CD4-positive, CD25-positive, alpha-beta regulatory T cell (primary cell): ENCODE data around the gene PPM1M. TPM values are rescaled to one million over a fixed set of nuclear protein-coding genes. Genes with fewer than 3 reads are reported as not detected.

Source experiments
- ATAC-seq, 2 donors: fragments of 150-1000 bp; cut with Tn5 transposase; one replicate each; pipeline ENCODE4 v1.10.0; 2021; ENCODE audit warnings: low read depth in 2 of 2, moderate number of reproducible peaks in 2 of 2, moderate library complexity in 1 of 2
- DNase-seq, 3 donors: peaks; one replicate each; pipeline versions ENCODE4 v3.0.0 to v3.0.0-alpha.2; 2012 to 2022; ENCODE audit warnings: mixed read lengths in 1 of 3
- H3K27ac ChIP-seq: one replicate; pipeline ENCODE4 v1.7.0; 2013; ENCODE audit warnings: mild to moderate bottlenecking, low read length; ENCODE audit not compliant: insufficient read depth, poor library complexity, severe bottlenecking
- H3K27me3 ChIP-seq: one replicate; pipeline ENCODE4 v1.7.0; 2013; ENCODE audit warnings: low read length; ENCODE audit not compliant: control insufficient read depth, insufficient read depth
- H3K36me3 ChIP-seq: one replicate; pipeline ENCODE4 v1.7.0; 2013; ENCODE audit warnings: mild to moderate bottlenecking, low read length, moderate library complexity; ENCODE audit not compliant: control insufficient read depth, insufficient read depth
- H3K4me1 ChIP-seq: 2 replicates; pipeline ENCODE4 v1.7.0; 2013; ENCODE audit warnings: mild to moderate bottlenecking, low read length; ENCODE audit not compliant: insufficient read depth, control insufficient read depth, poor library complexity, severe bottlenecking
- H3K4me3 ChIP-seq: one replicate; pipeline ENCODE4 v1.7.0; 2013; ENCODE audit warnings: low read depth, mild to moderate bottlenecking, low read length, moderate library complexity
- H3K9me3 ChIP-seq, 2 experiments: 1 replicate in 1 of 2; 2 replicates in 1 of 2; pipeline ENCODE4 v1.7.0; 2013; ENCODE audit warnings: low read length in 2 of 2, mild to moderate bottlenecking in 1 of 2, moderate library complexity in 1 of 2; ENCODE audit not compliant: control insufficient read depth in 2 of 2
- H3K27ac Mint-ChIP-seq, 3 donors: one replicate each; pipeline ENCODE4 v1.8.0; 2020 to 2022; ENCODE audit warnings: mild to moderate bottlenecking in 3 of 3, mixed read lengths in 3 of 3, moderate library complexity in 2 of 3
- H3K27me3 Mint-ChIP-seq: one replicate; pipeline ENCODE4 v1.8.0; 2022; ENCODE audit warnings: mild to moderate bottlenecking, mixed read lengths
- H3K36me3 Mint-ChIP-seq: one replicate; pipeline ENCODE4 v1.8.0; 2020; ENCODE audit warnings: mixed read lengths
- H3K4me1 Mint-ChIP-seq, 4 donors: one replicate each; pipeline ENCODE4 v1.8.0; 2020 to 2022; ENCODE audit warnings: mixed read lengths in 4 of 4, mild to moderate bottlenecking in 1 of 4
- H3K4me3 Mint-ChIP-seq, 4 donors: one replicate each; pipeline ENCODE4 v1.8.0; 2020 to 2022; ENCODE audit warnings: mild to moderate bottlenecking in 4 of 4, mixed read lengths in 4 of 4, moderate library complexity in 3 of 4
- H3K9me3 Mint-ChIP-seq, 7 donors: one replicate each; pipeline ENCODE4 v1.8.0; 2020 to 2022; ENCODE audit warnings: mixed read lengths in 7 of 7, mild to moderate bottlenecking in 3 of 7, moderate library complexity in 2 of 7
- polyA plus RNA-seq, 4 donors: library from polyadenylated mRNA; unstranded; fragments of 300-500 nt; fragmentation: Illumina TruSeq; gene quantifications; one replicate each; pipeline ENCODE4 v1.2.3, GENCODE V29; 2021
- total RNA-seq: library from RNA; stranded (reverse); gene quantifications from one replicate; pipeline ENCODE4 v1.2.3, GENCODE V29; 2022

The PPM1M gene
- total and polyA plus RNA-seq, 5 donors from 2014 or later: 55.5 to 104 (median 78.4) TPM

DNA sequence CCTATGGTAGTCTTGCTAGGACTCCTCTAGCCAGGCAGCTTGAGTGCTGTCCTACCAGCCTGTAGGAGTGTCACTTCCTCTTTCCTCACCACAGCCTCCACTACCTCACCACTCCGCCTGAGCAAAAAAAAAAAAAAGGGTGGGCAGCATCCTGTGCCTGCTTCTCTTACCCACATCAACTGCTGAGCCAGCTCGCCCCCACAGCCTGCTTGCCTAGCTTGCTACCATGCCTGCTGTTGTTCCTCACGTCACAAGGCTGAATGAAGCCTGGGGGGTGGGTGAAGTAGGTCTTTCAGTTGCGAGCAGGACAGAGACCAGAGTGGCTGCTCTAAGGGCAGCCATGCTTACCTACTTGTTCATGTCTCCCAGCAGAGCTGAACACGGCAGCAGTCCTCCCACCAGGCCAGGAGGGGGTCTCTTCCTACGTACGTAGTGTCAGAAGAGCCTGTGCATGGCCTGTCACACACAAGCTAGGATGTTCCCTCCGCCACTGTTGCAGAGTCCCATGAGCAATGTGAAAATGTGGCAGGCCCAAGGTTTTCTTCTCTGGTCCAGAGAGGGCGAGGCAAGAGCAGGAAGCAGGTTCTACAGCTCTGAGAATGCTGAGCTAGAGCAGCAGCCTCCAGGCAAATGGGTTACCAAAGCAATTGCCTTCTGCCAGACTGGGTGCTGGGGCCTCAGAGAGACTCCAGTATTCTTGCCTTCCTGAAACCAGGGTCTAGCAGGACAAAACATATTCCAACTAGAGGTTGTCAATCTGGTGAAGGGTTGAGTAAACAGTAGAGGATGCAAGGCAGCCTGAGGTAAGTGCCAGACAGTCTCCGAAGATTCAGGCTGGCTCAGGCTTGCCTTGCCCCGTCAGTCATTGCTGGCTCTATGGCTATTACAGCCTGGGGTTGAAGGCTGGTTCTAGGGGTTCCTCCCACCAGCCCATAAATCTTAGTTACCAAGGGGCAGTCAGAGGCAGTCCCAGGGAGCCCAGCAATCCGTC lies 8.1 kb downstream of the PPM1M start:
- Histone ChIP-seq H3K27ac (peak overlapping the region; percentile 95), H3K4me3 (peak overlapping the region; percentile 70), H3K9me3 (no peaks in the 10 kb centered on the region), H3K27me3 (no peaks in the 10 kb centered on the region), H3K36me3 (peaks cover 49% of the 10 kb centered on the region), H3K4me1 (peaks cover 60% of the 10 kb centered on the region)
- ATAC-seq (peak; percentile 96 to 97), DNase-seq (peak; percentile 76 to 96 (median 91))
- peaks cover 51% of the 10 kb centered on the region for H3K36me3 Mint-ChIP-seq
- peaks cover 5 to 96% (median 54%) of the 10 kb centered on the region in 4 donors for H3K4me1 Mint-ChIP-seq
- peak overlapping the region; percentile 97 to 100 (median 98) for H3K27ac Mint-ChIP-seq
- no peaks in the 10 kb centered on the region for H3K27me3 Mint-ChIP-seq
- peak overlapping the region; percentile 83 to 92 (median 88) for H3K4me3 Mint-ChIP-seq
- H3K9me3 Mint-ChIP-seq: no peaks in the 10 kb centered on the region

DNA sequence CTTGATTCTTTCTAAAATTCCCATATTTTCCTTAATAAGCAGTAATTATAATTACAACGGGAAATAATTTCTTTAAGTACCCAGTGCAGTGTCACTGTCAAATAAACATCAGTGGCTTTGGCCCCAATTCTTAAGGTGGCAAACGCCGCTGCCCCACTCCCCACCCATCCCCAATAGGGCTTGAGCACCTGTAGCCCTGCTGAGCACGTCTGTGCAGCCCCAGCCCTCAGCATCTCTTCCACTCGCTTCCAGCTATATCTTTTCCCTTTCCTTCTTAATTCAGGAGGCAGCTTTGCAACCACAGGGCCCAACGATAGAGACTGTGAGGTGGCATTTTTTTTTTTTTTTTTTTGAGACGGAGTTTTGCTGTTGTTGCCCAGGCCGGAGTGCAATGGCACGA lies 9.0 kb downstream of the PPM1M start:
- peaks cover 52% of the 10 kb centered on the region for H3K36me3 Mint-ChIP-seq
- H3K27me3 ChIP-seq: no peaks in the 10 kb centered on the region
- DNase-seq (no peak), ATAC-seq (no peak)
- peak overlapping the region; percentile 83 to 100 (median 98) for H3K27ac Mint-ChIP-seq
- peak overlapping the region in 3 of 4 donors; percentile 39 to 83 (median 46) for H3K4me3 Mint-ChIP-seq
- H3K36me3 ChIP-seq: peaks cover 49% of the 10 kb centered on the region
- H3K9me3 Mint-ChIP-seq: no peaks in the 10 kb centered on the region
- no peaks in the 10 kb centered on the region for H3K9me3 ChIP-seq
- H3K4me1 ChIP-seq: peaks cover 58% of the 10 kb centered on the region
- H3K27me3 Mint-ChIP-seq: no peaks in the 10 kb centered on the region
- peaks cover 12 to 95% (median 56%) of the 10 kb centered on the region in 4 donors for H3K4me1 Mint-ChIP-seq
- H3K4me3 ChIP-seq: no peak overlapping the region
- H3K27ac ChIP-seq: peak overlapping the region; percentile 95

DNA sequence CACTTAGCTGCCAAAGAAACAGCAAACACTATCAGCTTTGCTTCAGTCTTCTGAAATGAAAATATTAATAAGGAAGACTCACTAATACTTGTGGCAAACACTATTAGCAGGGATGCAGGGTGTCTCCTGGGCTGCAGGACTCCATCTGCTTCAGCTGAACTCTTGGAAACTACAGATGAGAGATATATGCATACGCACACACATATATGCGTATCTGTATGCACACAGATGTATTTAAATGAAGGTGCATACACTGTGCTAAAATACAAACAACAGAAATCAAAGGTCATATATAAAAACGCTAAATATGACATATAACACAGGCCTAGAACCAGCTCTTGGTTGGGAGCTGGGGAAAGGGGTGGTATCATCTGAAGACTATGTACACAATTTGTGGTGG lies 10.6 kb downstream of the PPM1M start:
- peak overlapping the region; percentile 95 for H3K27ac ChIP-seq
- peaks cover 53% of the 10 kb centered on the region for H3K4me1 ChIP-seq
- no peak overlapping the region for H3K4me3 ChIP-seq
- Mint-ChIP-seq H3K27ac (peak overlapping the region; percentile 39 to 98 (median 94)), H3K4me3 (peak overlapping the region in 1 of 4 donors; percentile 39), H3K36me3 (peaks cover 51% of the 10 kb centered on the region), H3K4me1 (peaks cover 12 to 96% (median 57%) of the 10 kb centered on the region in 4 donors), H3K9me3 (no peaks in the 10 kb centered on the region), H3K27me3 (no peaks in the 10 kb centered on the region)
- no peaks in the 10 kb centered on the region for H3K9me3 ChIP-seq
- peaks cover 60% of the 10 kb centered on the region for H3K36me3 ChIP-seq
- no peaks in the 10 kb centered on the region for H3K27me3 ChIP-seq
- no peak for ATAC-seq
- DNase-seq: no peak

DNA sequence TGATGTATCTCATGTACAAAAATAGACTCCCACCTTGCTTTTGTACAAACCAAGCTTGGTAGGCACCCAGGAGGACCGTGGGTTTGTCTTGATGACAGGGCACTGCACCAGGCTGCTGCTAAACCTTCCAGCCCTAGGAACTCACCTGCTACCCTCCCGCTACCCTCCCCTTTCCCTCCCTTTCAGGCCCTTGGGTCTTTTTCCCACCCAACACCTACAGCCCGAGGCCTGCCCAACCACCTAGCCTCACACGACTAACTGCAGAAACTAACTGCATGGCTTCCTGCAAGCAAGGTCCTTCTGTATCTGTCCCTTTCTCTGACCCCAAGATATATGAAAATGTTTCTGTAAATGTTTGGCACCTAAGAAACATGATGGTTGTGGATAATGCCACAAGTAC lies 11.1 kb downstream of the PPM1M start:
- H3K36me3 Mint-ChIP-seq: peaks cover 54% of the 10 kb centered on the region
- no peak overlapping the region for H3K27ac ChIP-seq
- no peak for DNase-seq
- H3K36me3 ChIP-seq: peaks cover 64% of the 10 kb centered on the region
- no peak for ATAC-seq
- no peaks in the 10 kb centered on the region for H3K9me3 ChIP-seq
- no peaks in the 10 kb centered on the region for H3K27me3 Mint-ChIP-seq
- peak overlapping the region in 1 of 4 donors; percentile 39 for H3K4me3 Mint-ChIP-seq
- H3K27ac Mint-ChIP-seq: peak overlapping the region; percentile 60 to 98 (median 94)
- peaks cover 57% of the 10 kb centered on the region for H3K4me1 ChIP-seq
- no peaks in the 10 kb centered on the region for H3K27me3 ChIP-seq
- no peak overlapping the region for H3K4me3 ChIP-seq
- H3K9me3 Mint-ChIP-seq: no peaks in the 10 kb centered on the region
- H3K4me1 Mint-ChIP-seq: peaks cover 15 to 96% (median 61%) of the 10 kb centered on the region in 4 donors

DNA sequence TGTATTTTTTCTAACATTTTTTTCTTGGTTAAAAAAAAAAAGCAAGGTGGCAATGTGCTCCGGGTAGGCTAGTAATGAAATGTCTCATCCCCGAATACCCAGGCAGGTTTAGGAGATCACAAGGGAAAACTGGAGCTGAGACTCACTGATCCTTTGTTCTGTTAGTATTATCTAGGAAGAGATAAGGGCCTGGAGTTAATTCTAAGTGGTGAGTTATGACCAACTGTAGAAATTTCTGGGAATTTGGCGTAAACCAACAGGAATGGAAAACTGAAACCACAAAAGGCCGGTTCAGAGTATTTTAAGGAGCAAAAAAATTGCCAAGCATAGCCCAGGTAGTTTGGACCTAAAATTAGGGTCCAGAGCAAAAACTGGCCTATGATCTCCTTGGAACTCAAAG lies 12.4 kb downstream of the PPM1M start:
- Mint-ChIP-seq H3K4me3 (peak overlapping the region in 1 of 4 donors; percentile 15), H3K9me3 (no peaks in the 10 kb centered on the region), H3K27ac (peak overlapping the region; percentile 56 to 81 (median 59)), H3K36me3 (peaks cover 58% of the 10 kb centered on the region), H3K27me3 (no peaks in the 10 kb centered on the region), H3K4me1 (peaks cover 16 to 97% (median 59%) of the 10 kb centered on the region in 4 donors)
- Histone ChIP-seq H3K27me3 (no peaks in the 10 kb centered on the region), H3K27ac (peak overlapping the region; percentile 57), H3K36me3 (peaks cover 76% of the 10 kb centered on the region), H3K4me1 (peaks cover 56% of the 10 kb centered on the region), H3K4me3 (no peak overlapping the region), H3K9me3 (no peaks in the 10 kb centered on the region)
- ATAC-seq (no peak), DNase-seq (no peak)

DNA sequence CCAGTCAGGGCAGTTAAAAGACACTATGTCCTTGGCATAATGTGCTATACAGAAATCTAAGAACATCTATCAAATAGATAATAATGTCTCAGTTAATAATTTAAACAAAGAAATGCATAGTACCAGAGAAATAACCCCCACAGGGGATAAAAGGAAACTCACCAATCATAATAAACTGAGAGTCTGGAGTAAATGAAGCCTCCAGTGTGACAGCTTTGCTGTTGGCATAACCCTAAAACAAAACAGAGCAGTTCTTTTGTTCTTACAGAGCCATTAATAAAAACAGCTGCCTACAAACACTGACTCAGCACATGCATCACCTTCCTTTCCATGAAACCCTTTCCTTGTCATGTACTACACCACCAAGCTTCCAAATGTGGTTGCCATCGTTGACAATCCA lies 13.5 kb downstream of the PPM1M start:
- Histone ChIP-seq H3K4me1 (peaks cover 51% of the 10 kb centered on the region), H3K27ac (peak overlapping the region; percentile 25), H3K4me3 (no peak overlapping the region), H3K36me3 (peaks cover 88% of the 10 kb centered on the region), H3K9me3 (no peaks in the 10 kb centered on the region), H3K27me3 (no peaks in the 10 kb centered on the region)
- Mint-ChIP-seq H3K4me3 (peak overlapping the region in 1 of 4 donors; percentile 15), H3K27me3 (no peaks in the 10 kb centered on the region), H3K36me3 (peaks cover 66% of the 10 kb centered on the region), H3K9me3 (no peaks in the 10 kb centered on the region), H3K27ac (peak overlapping the region in 1 of 3 donors; percentile 81), H3K4me1 (peaks cover 24 to 97% (median 60%) of the 10 kb centered on the region in 4 donors)
- ATAC-seq (no peak), DNase-seq (no peak)

DNA sequence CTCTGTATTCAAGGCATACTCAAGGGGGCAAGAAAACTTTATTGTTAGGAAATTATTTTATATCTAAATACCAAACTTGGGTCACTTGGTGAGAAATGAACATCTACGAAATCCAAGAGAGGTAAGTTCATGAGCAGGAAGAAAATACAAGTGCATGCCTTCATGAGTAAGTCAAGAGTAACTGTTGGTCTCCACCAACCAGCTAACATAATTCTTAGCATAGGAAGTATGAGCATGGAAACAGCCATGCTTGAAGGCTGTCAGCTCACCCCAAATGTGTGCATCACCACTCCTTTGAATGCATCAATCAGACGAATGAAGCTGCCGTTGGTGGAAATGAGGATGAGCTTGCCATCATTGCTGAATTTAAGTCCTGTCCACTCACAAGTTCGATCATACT lies 13.9 kb downstream of the PPM1M start:
- peaks cover 49% of the 10 kb centered on the region for H3K4me1 ChIP-seq
- Mint-ChIP-seq H3K4me3 (no peak overlapping the region), H3K27ac (peak overlapping the region in 1 of 3 donors; percentile 81), H3K9me3 (peaks cover 0 to under 1% (median 0%) of the 10 kb centered on the region in 7 donors), H3K36me3 (peaks cover 70% of the 10 kb centered on the region), H3K27me3 (no peaks in the 10 kb centered on the region), H3K4me1 (peaks cover 27 to 97% (median 60%) of the 10 kb centered on the region in 4 donors)
- H3K4me3 ChIP-seq: no peak overlapping the region
- DNase-seq: no peak
- H3K36me3 ChIP-seq: peaks cover 92% of the 10 kb centered on the region
- peak overlapping the region; percentile 25 for H3K27ac ChIP-seq
- H3K9me3 ChIP-seq: no peaks in the 10 kb centered on the region
- no peak for ATAC-seq
- no peaks in the 10 kb centered on the region for H3K27me3 ChIP-seq
